B cell (primary cell): ENCODE measurements around the gene C7orf25. TPM values are rescaled to one million over a fixed set of nuclear protein-coding genes. Genes with fewer than 3 reads are reported as not detected.
A peak's percentile ranks its signal among the peaks of the same experiment; 100 is the strongest.

Source experiments
- ATAC-seq: fragments of 200-7000 bp; cut with Tn5 transposase; one replicate; pipeline ENCODE4 v1.10.0; 2021; ENCODE audit warnings: low read depth, mild to moderate bottlenecking, moderate number of reproducible peaks, moderate library complexity
- CTCF ChIA-PET: fragments of 350-600 bp; sonication (Branson Sonifier 250); formaldehyde crosslinking; loops from one replicate; lab custom pipeline; 2021; ENCODE audit warnings: antibody characterized with exemption, inconsistent platforms; lab: Charles Lee
- POLR2A ChIA-PET: fragments of 350-600 bp; sonication (Branson Sonifier 250); formaldehyde crosslinking; loops from one replicate; lab custom pipeline; 2021; ENCODE audit warnings: antibody characterized with exemption; lab: Charles Lee
- DNase-seq: peaks from one replicate; pipeline ENCODE4 v3.0.0; 2013
- H2AFZ ChIP-seq: 2 replicates; pipeline ENCODE4 v1.6.1; 2012; ENCODE audit warnings: mild to moderate bottlenecking, low read depth, low read length; ENCODE audit not compliant: insufficient read depth, poor library complexity, severe bottlenecking
- H3K27ac ChIP-seq, 2 donors: 1 replicate in 1 of 2; 2 replicates in 1 of 2; pipeline ENCODE4 v1.5.1; 2012 to 2013; ENCODE audit warnings: low read length in 2 of 2, mild to moderate bottlenecking in 2 of 2, moderate library complexity in 1 of 2
- H3K27me3 ChIP-seq, 4 experiments: fragments of 200-600 bp in 1 of 4; sonication (generic) in 1 of 4; replicated peaks in 1 of 4; 1 replicate in 2 of 4; 2 replicates in 2 of 4; pipeline versions ENCODE4 v1.6.1 to v1.7.0; 2013 to 2016; ENCODE audit warnings: low read length in 3 of 4, mild to moderate bottlenecking in 2 of 4, mixed read lengths in 1 of 4, moderate library complexity in 1 of 4; ENCODE audit not compliant: insufficient read depth in 4 of 4, control insufficient read depth in 3 of 4; ENCODE audit errors: control extremely low read depth in 1 of 4
- H3K36me3 ChIP-seq, 2 experiments: replicated peaks in 1 of 2; 1 replicate in 1 of 2; 2 replicates in 1 of 2; pipeline versions ENCODE4 v1.6.1 to v1.7.1; 2013; ENCODE audit warnings: low read length in 1 of 2; ENCODE audit not compliant: insufficient read depth in 2 of 2, control insufficient read depth in 1 of 2; ENCODE audit errors: control extremely low read depth in 1 of 2, extremely low read depth in 1 of 2
- H3K4me1 ChIP-seq, 2 donors: fragments of 200-600 bp in 1 of 2; sonication (generic) in 1 of 2; 1 replicate in 1 of 2; 2 replicates in 1 of 2; pipeline versions ENCODE4 v1.5.1 to v1.6.1; 2013 to 2017; ENCODE audit warnings: low read length in 2 of 2; ENCODE audit not compliant: control insufficient read depth in 2 of 2, insufficient read depth in 2 of 2
- H3K4me2 ChIP-seq: replicated peaks from 2 replicates; pipeline ENCODE3; 2012; ENCODE audit warnings: mild to moderate bottlenecking, low read depth, low read length; ENCODE audit not compliant: poor library complexity, severe bottlenecking
- H3K4me3 ChIP-seq, 5 experiments: fragments of 200-600 bp in 1 of 5; sonication (generic) in 1 of 5; 1 replicate in 3 of 5; 2 replicates in 2 of 5; pipeline versions ENCODE4 v1.5.1 to v1.7.0; 2011 to 2016; ENCODE audit warnings: low read length in 4 of 5, mild to moderate bottlenecking in 4 of 5, low read depth in 2 of 5, control low read depth in 1 of 5, moderate library complexity in 1 of 5; ENCODE audit not compliant: insufficient read depth in 1 of 5; ENCODE audit errors: control extremely low read depth in 1 of 5, extremely low read depth in 1 of 5
- H3K79me2 ChIP-seq: fragments of 200-600 bp; sonication (generic); one replicate; pipeline ENCODE4 v1.6.0; 2016; ENCODE audit warnings: low read length; ENCODE audit not compliant: control insufficient read depth, insufficient read depth
- H3K9ac ChIP-seq: fragments of 200-600 bp; sonication (generic); 2 replicates; pipeline ENCODE4 v1.6.1; 2017; ENCODE audit warnings: mild to moderate bottlenecking, low read length, moderate library complexity
- H3K9me3 ChIP-seq, 3 donors: one replicate each; pipeline versions ENCODE4 v1.6.1 to v1.7.1; 2013; ENCODE audit warnings: low read length in 2 of 3; ENCODE audit not compliant: control insufficient read depth in 2 of 3, insufficient read depth in 1 of 3; ENCODE audit errors: control extremely low read depth in 1 of 3
- H4K20me1 ChIP-seq: 2 replicates; pipeline ENCODE4 v1.6.0; 2012; ENCODE audit warnings: mild to moderate bottlenecking, low read length; ENCODE audit not compliant: insufficient read depth, control insufficient read depth, poor library complexity, severe bottlenecking
- H3K27ac Mint-ChIP-seq: one replicate; pipeline ENCODE4 v1.8.0; 2021; ENCODE audit warnings: mixed read lengths
- H3K27me3 Mint-ChIP-seq: one replicate; pipeline ENCODE4 v1.8.0; 2021; ENCODE audit warnings: mixed read lengths
- H3K4me1 Mint-ChIP-seq: one replicate; pipeline ENCODE4 v1.8.0; 2021; ENCODE audit warnings: mixed read lengths
- H3K4me3 Mint-ChIP-seq: one replicate; pipeline ENCODE4 v1.8.0; 2021; ENCODE audit warnings: mixed read lengths
- H3K9me3 Mint-ChIP-seq: one replicate; pipeline ENCODE4 v1.8.0; 2022; ENCODE audit warnings: mixed read lengths; ENCODE audit not compliant: insufficient read depth
- EZH2 ChIP-seq: IDR thresholded peaks from 2 replicates; pipeline ENCODE4 v1.6.1; 2012; ENCODE audit warnings: borderline replicate concordance, low read depth, mild to moderate bottlenecking, moderate library complexity, low read length; ENCODE audit not compliant: insufficient read depth, poor library complexity, severe bottlenecking
- whole genome bisulfite sequencing: methylation state at CpG from one replicate; pipeline ENCODE4 v1.1.5; 2013; ENCODE audit warnings: missing lambda C conversion rate; ENCODE audit not compliant: insufficient coverage; 5-methylcytosine and 5-hydroxymethylcytosine counted together
- intact Hi-C: fragments of 100-400 bp; cut with micrococcal nuclease; formaldehyde crosslinking; loops from one replicate; pipeline ENCODE4 v1.10.0; 2022
- polyA plus RNA-seq: library from polyadenylated mRNA; depleted of rRNA; stranded (reverse); fragments of >200 nt; gene quantifications from 2 replicates; pipeline ENCODE4 v1.2.3, GENCODE V29; 2012
- total RNA-seq, 2 donors: library from RNA; stranded (reverse); fragments of 120-200 nt in 1 of 2; gene quantifications; 1 replicate in 1 of 2; 2 replicates in 1 of 2; pipeline versions ENCODE4 v1.2.3 to v1.2.4, GENCODE V29; 2013 to 2022
- TF ChIP-seq, protein P1 (sequence below): fragments of 200-600 bp; IDR thresholded peaks from one replicate; pipeline ENCODE4 v1.8.0; 2022; ENCODE audit warnings: antibody characterized with exemption, mild to moderate bottlenecking

C7orf25 gene
- total and polyA plus RNA-seq, 2 donors (not counting 1 experiment from before 2014, with no cell fraction given): 2.1 to 11.8 TPM

DNA sequence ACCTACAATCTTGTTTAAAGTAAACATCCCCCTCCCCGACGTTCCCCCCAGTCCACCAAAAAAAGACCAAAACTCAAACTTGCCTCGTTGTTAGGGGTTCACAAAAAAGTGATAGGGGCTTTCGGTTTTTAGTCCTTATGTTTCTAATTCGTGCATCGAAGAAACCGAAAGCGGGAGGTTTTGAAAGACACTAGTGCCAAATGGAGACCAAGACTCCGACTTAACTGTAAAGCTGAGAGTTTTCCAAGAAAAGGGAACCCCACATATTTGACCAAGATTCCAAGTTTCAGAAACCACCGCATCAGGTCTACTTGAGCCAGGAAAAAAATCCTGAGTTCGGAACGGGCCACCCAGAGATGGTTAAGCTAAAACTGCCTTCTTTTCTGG is 19.6 kb upstream of the C7orf25 start:
- Histone ChIP-seq H3K27me3 (no peaks in the 10 kb centered on the region), H3K4me2 (peak overlapping the region; percentile 74), H3K36me3 (peaks cover 0 to 20% of the 10 kb centered on the region in 2 experiments), H4K20me1 (peaks cover 6% of the 10 kb centered on the region), H3K27ac (peak overlapping the region; percentile 77 to 88), H3K79me2 (peaks cover 73% of the 10 kb centered on the region), H3K4me3 (peak overlapping the region; percentile 79 to 98 (median 90)), H2AFZ (peak overlapping the region; percentile 92), H3K4me1 (peaks cover 36 to 39% of the 10 kb centered on the region in 2 donors), H3K9me3 (no peaks in the 10 kb centered on the region), H3K9ac (peak overlapping the region; percentile 92)
- ChIA-PET CTCF (interaction anchor here (0.7 to 3.7 kb wide), 9 partner anchors 9 to 908 kb away, joined by 3 to 35 read pairs (median 4); partner anchors contain the start of genes C7orf25 and STK17A), POLR2A (interaction anchor here (0.7 to 1.6 kb wide), 5 partner anchors 19 to 718 kb away, joined by 3 to 5 read pairs (median 4); partner anchors contain the start of gene STK17A)
- DNase-seq (no peak), ATAC-seq (no peak)
- TF ChIP-seq, protein P1, sequence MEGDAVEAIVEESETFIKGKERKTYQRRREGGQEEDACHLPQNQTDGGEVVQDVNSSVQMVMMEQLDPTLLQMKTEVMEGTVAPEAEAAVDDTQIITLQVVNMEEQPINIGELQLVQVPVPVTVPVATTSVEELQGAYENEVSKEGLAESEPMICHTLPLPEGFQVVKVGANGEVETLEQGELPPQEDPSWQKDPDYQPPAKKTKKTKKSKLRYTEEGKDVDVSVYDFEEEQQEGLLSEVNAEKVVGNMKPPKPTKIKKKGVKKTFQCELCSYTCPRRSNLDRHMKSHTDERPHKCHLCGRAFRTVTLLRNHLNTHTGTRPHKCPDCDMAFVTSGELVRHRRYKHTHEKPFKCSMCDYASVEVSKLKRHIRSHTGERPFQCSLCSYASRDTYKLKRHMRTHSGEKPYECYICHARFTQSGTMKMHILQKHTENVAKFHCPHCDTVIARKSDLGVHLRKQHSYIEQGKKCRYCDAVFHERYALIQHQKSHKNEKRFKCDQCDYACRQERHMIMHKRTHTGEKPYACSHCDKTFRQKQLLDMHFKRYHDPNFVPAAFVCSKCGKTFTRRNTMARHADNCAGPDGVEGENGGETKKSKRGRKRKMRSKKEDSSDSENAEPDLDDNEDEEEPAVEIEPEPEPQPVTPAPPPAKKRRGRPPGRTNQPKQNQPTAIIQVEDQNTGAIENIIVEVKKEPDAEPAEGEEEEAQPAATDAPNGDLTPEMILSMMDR: no peak
- no peak for TF ChIP-seq EZH2
- intact Hi-C loops: no loop called here
- Mint-ChIP-seq H3K9me3 (no peaks in the 10 kb centered on the region), H3K4me3 (peak overlapping the region; percentile 91), H3K27me3 (no peaks in the 10 kb centered on the region), H3K4me1 (peaks cover 70% of the 10 kb centered on the region), H3K27ac (peak overlapping the region; percentile 94)
- 0% methylated on average over 8 of the region's 12 CpGs for WGBS

DNA sequence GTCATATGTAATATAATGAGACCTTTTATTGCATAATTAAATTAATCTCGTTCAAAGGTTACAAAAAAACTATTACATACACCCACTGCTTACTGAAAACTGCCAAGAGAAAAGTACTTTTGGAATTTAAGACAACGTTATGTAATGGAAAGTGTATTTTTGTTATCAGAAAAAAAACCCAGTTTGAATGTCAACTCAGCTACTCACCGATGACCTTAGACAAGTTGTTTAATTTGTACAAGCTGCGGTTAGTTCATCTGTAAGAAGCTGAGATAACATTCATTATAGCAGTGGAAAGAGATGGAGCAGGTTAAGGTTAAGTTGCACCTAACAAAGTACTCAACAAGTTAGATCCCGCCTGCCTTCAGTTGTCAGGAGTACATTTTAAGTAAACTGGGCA is 19.0 kb upstream of the C7orf25 start:
- peak overlapping the region; percentile 92 for H3K9ac ChIP-seq
- H3K9me3 ChIP-seq: no peaks in the 10 kb centered on the region
- H3K27ac ChIP-seq: peak overlapping the region in 1 of 2 donors; percentile 88
- H3K27me3 Mint-ChIP-seq: no peaks in the 10 kb centered on the region
- H2AFZ ChIP-seq: peak overlapping the region; percentile 92
- intact Hi-C loops: no loop called here
- peaks cover 0 to 20% of the 10 kb centered on the region in 2 experiments for H3K36me3 ChIP-seq
- TF ChIP-seq EZH2: no peak
- TF ChIP-seq, protein P1: no peak
- ChIA-PET CTCF (interaction anchor here (0.8 to 3.7 kb wide), 4 partner anchors 10 to 802 kb away, joined by 3 to 35 read pairs (median 5); partner anchors contain the start of gene STK17A), POLR2A (interaction anchor here (0.9 kb wide), 1 partner anchor 23 kb away, joined by 3 read pairs; no protein-coding TSS in a partner anchor)
- peak overlapping the region; percentile 91 for H3K4me3 Mint-ChIP-seq
- H3K27ac Mint-ChIP-seq: peak overlapping the region; percentile 32
- WGBS: no CpG with 5 or more reads among the region's 5 CpGs
- H3K9me3 Mint-ChIP-seq: no peaks in the 10 kb centered on the region
- peaks cover 6% of the 10 kb centered on the region for H4K20me1 ChIP-seq
- peak overlapping the region; percentile 74 for H3K4me2 ChIP-seq
- ATAC-seq (no peak), DNase-seq (no peak)
- peaks cover 41 to 44% of the 10 kb centered on the region in 2 donors for H3K4me1 ChIP-seq
- peaks cover 74% of the 10 kb centered on the region for H3K4me1 Mint-ChIP-seq
- peaks cover 73% of the 10 kb centered on the region for H3K79me2 ChIP-seq
- H3K4me3 ChIP-seq: peak overlapping the region; percentile 79 to 98 (median 90)
- no peaks in the 10 kb centered on the region for H3K27me3 ChIP-seq
